GM21619 (cell line): Measurements from ENCODE around the gene CAPN10.
"Not testable (repeated sequence)": the region's sequence is repeated elsewhere in the genome, so short reads cannot be mapped to it uniquely, and the experiment has no call there.

Experiments
- ATAC-seq: cut with Tn5 transposase; IDR thresholded peaks from one replicate; pipeline ENCODE4 v1.9.1; 2021; ENCODE audit not compliant: unreplicated experiment

The CAPN10 gene

DNA sequence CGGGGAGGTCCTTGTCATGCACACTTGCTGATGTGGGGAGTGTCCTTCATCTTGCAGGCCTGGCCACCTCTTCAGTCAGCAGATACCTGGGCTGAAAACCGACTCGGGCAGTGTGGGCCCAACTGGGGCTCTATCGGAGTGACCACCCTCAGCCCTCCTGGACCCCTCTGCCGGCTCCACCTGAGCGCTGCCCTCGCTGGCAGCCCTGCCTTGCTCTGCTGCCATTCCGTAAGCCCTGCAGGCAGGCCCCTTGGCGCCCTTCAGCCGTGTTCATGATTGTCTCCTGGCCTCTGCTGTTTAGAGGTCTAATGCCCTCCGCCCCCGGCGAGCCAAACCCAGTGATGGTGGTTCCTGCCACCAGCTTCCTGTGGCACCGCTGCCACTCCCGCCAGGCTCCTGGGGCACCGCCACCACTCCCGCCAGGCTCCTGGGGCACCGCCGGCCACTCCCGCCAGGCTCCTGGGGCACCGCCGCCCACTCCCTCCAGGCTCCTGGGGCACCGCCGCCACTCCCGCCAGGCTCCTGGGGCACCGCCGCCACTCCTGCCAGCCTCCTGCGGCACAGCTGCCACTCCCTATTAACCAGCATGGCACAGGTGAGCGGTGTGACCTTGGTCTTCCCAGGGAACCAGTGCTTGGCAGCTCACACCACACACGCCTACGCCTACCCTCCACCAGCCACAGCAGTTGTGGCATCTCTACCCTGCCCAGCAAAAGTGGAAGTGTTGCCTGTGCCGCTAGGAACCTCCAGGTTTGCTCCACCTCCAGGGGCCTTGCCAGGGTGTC is 15.9 kb downstream of the CAPN10 start:
- ATAC-seq: no peak

DNA sequence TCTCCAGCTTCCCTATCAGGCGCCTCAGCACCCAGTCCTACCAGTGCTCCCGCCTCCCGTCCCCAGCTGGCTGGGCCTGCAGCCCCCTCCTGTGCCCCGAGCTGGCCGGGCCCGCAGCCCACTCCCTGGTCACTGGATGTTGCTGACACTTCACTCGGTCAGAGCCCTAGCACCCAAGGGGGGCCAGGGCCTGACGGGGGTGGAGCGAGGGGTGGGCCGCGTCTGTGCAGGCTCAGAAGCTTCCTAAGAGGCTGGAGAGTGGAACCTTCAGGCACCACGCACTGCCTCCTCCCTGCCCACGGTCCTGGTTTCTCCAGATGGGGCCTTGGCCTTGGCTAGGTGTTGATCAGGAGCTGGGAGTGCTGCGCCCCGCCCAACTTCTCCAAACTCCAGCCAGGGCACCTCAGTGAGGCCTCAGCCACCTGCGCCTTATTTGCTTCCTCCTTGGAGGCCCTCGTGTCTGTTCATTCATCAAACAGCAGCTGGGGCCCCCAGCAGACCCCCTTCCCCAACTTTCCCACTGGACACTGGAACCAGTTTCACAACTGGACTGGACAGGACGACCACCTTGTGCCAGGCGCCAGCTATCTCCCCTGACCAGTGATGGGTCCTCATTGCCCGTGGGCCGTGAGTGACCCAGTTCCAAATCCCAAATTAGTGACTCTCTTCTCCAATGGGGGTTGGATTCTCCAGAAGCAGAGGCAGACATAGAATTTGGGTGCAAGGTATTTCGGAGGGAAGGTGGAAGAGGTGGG is 16.7 kb downstream of the CAPN10 start:
- ATAC-seq: no peak

DNA sequence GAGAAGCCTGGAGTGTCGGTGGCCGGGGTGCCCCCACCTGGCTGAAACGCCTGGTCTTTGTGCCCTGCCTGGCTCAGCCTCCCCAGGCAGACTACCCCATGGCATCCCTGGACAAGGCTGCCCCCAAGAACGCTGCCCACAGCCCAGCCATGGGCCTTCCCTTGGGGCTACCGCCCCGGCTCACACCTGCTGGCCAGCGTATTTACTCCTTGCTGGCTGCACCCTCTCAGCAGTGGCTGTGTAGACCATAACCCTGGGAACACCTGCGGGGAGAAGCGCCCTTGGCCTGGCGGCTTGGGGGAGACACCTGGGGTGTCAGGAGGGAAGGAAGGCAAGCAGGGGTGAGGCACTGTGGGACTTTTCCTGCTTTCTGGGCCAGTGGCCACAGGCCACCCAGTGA is 17.3 kb downstream of the CAPN10 start:
- ATAC-seq: no peak

DNA sequence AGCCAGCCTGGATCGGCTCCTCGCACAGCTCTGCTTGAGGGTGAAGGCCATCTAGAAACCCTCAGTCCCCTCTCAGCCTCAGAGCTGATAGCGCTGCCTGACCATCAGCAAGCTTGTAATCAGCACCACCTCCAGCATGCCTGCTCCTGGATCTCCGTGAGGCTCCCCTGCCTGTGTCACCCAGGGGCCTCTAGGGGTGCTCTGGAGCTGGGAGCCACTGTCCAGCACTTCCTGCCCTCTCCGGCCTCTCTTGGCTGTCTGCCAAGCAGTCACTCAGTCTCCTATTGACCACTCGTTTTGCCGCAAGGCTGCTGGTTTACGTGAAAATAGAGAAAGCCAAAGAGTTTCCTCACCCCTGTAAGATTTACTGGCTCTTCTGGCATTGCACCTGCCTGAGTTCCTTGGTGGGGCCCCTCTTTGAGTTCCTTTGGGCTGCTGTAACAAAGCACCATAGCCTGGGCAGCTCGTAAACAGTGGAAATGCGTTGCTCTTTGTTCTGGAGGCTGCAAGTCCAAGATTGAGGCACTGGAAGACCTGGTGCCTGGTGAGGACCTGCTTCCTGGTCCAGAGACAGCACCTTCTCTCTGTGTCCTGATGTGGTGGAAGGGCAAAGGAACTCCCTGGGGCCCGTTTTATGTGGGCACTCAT is 17.9 kb downstream of the CAPN10 start:
- ATAC-seq: no peak

DNA sequence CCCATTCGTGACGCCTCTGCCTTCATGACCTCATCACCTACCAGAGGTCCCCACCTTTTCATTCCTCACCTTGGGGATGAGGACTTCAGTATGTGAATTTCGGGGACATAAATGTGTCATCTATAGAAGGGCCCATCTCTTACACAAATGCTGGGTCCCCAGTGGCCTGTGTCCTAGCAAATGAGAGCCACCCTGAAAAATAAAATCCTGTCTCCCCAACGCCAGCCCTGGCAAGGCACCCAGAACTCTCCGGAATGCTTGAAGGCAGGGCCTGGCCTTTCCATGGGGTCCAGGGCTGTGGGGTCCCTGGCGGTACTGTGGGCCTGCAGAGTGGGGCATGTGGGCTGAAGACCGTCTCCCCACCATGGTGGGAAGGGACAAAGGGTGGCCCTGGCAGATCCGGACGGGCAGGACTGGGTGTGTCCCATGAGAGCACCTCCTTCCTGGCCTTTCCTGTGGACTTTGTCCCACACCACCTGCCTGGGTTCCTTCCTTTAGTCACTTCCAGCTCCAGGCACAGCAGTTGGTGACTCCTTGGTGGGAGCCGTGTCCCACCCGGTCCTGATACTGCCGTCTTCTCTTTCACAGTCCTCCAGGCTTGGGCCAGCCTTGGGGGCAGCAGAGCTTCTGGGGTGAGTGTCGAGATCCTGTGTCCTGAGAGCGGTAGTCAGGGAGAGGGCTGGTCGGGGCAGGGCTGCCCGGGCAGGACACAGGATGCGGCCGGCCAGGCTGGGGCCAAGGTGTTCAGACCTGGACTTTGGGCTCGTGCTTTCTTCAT is 18.6 kb downstream of the CAPN10 start:
- no peak for ATAC-seq

DNA sequence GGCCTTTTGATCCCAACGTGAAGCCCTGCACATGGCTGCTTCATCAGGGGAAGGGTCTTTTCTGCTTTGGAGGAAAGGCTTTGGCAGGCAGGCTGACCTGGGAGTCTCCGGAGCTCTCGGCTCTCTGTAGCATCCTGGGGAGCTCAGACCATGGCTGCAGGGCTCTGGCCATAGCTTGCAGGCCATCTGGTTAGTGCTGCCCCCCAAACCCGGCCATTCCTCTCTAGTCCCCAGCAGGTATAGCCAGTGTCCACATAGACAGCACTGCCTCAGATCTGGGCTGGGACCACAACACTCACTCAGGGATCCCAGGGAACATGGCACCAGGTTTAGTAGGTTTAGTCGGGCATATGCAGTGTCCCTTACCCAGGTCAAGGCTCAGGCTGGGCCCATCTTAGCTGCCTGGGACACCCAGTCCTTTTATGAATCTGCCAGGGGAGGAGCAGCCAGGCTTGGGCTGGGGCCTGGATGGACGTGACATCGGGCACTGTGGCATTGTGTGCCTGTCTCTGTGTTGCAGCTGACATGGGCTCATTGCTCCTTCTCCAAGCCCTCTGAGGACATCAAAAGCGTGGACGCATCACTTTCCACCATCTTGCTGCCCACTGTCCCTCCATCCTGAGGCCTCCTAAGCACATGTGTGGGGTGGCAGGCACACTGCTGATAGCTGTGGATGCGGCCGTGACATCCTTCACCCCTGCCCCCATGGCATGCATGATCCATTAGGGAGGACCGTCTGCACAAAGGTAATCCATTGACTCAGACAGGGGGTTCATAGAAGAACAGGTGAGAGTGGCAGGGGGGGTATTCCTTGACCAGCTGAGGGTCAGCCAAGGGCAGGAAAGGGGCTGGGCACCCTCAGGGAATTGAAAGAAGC is 19.6 kb downstream of the CAPN10 start:
- no peak for ATAC-seq

DNA sequence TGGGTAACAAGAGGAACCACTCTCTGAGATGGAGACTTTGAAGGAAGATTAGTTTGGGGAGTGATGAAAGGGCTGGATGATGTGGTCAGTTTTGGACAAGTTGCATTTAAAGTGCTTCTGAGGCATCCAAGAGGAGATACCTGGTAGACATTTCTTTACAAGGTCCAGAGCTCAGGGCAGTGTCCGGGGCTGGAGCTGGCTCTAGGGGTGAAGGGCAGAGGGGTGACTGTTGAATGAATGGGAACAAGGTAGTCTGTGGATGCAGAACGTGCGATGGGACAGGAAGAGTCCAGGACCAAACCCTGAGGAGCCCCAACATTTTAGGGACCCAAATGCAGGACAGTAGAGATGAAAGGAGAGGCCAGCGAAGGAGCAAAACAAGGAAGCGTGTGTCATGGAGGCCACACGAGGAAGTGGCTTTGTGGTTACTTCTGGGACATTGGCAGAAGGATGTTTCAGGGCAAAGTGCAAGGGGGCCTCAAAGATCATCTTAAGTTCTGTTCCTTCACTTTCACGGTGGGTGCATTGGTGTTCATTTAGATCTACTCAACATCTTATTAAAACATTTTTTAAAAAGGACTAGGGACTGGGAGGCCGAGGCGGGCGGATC is 25.2 kb downstream of the CAPN10 start:
- ATAC-seq: no peak

DNA sequence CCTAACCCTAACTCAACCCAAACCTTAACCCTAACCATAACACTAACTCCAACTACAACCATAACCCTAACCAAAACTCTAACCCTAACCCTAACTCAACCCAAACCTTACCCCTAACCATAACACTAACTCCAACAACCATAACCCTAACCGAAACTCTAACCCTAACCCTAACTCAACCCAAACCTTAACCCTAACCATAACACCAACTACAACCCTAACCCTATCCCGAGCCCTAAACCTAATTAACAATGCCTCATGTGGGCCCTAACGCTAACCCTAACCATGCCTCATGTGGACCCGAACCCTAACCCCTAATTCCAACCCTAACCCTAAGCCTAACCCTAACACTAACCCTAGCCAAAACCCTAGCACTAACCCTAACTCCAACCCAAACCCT is 27.2 kb downstream of the CAPN10 start:
- no peak for ATAC-seq

DNA sequence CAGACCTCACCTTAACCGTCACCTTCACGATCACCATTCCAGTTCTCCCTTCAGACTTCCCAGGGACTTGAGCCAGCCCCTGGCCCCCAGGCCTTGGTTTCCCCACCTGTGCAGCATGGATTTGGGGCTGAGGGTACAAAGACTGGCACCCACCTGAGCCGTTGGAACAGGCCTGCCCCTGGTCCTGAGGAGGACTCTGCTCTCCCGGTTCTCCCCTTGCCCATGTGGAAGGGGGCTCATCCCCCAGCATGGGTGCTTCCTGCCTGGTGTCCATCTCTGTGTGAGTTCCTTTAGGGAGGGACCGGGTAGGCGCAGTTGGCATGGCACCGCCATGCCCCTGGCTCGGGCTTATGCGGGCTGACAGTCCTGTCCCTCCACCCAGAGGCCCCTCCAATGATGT is 27.9 kb downstream of the CAPN10 start:
- ATAC-seq: no peak

DNA sequence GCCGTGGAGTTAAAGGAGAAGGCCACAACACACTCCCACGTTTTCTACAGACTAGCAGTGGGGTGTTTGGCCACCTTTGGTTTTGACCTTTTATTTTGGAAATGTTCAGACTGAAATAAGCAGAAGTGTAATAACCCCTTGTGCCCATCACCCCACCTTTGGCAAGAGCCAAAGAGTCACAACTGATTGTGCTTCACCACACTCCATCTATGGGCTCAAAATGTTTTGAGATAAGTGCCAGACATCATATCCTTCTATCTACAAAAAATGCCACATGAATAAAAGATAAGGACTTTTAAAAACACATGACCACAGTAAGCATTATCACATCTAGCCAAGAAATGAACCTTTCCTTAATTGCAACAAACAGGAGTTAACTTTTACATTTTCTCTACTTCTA is 28.9 kb downstream of the CAPN10 start:
- ATAC-seq: no peak

DNA sequence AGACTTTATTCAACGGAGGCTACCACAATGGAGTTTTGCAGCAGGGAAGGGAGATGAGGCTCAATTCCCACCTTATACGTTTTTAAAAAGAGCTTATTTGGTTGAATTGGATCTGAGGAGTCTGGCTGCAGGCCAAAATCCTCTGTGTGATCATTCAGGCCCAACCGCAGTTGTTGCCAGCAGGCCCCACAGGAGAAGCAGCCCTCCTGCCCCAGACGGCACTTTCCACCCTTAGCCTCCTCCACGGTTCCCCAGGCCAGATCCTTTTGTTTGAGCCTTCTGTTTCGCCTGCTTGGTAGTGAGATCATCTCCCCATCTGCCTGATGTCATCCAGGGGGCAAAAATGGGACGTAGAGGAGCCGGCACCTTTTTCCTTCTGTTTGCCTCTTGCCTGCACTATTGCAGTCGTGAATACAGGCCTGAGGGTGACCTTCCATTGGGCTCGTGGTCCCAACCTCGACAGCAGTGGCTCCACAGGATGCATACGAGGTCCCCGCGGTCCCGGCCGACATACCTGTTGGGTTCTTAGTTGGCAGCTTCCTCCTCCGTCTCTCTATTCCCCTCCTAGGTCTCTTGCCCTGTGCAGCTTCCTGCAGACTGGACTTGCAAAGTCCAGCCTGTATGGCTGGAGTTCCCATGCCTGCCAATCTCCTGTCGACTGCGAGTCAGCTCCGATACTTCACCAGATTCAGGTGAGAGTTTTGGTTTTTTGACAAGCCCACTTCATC is 29.4 kb downstream of the CAPN10 start:
- no peak for ATAC-seq

DNA sequence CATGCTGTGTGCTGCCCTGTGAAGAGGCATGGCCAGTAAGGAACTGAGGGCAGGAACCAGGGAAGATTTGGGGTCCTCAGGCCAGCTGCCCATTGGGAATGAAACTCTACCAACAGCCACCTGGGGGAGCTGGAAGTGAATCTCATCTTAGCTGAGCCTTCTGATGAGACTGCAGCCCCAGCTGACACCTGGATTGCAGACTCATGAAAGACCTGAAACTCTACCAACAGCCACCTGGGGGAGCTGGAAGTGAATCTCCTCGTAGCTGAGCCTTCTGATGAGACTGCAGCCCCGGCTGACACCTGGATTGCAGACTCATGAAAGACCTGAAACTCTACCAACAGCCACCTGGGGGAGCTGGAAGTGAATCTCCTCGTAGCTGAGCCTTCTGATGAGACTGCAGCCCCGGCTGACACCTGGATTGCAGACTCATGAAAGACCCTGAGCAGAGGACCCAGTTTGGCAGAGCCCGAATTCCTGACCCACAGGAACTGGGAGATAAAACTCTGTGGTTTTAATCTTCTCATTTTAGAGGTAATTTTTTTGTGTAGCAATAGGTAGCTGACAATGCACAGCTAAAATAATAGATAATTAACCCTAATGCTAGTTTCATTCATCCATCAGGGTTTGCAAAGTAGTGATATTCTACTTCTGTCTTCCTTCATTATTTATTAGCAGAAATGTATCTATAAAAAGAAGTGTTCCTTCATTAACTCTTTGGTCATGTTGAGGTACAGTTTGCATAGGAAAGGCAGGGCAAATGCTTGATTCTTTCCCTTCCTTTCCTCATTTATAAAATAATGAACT is 30.5 kb downstream of the CAPN10 start:
- not testable (repeated sequence) for ATAC-seq

DNA sequence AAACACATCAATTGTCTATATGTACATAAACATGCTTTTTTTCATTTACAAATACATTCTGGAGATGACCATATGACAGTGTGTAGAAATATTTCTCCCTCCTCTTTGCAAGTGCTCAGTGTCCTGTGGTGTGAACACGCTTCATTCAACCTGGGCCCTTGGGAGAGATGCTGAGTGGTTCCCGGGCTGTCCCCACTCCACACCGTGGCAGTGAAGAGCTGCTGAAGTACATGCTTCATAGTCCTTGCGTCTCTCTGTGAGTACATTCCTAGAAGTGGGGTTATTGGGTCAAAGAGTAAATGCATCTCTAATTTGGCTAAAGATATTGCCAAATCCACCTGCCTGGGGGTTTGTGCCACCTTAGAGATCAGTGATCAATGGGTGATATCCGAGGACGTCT is 32.2 kb downstream of the CAPN10 start:
- no peak for ATAC-seq

DNA sequence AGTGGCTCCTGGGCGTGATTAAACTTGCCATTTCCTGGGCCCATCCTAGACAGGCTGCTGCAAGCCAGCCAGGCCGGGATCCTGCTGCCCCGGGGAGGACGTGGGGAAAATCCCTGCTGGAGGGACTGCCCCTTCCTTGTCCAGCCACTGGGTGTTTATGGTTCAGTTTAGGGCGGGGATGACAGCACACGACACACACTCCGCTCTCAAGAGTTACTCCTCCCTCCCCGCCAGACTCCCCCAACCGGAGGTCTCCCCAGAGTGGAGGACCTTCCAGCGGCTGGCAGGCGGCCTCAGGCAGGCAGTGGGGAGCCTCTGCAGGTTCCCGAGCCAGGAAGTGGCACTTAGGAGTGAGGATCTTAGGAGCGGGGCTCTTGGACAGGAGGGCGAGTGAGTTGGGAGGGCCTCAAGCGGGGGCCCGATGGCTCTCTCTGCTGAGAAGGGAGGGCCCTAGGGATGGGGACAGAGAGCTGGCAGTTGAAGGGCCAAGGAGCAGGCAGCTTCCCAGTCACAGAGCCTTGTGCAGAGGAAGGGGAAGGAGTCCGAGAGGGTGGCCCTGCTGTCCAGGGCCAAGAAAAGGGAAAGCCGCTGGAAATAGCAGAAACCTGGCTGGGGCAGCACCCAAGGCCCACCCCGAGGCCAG is 33.1 kb downstream of the CAPN10 start:
- no peak for ATAC-seq

DNA sequence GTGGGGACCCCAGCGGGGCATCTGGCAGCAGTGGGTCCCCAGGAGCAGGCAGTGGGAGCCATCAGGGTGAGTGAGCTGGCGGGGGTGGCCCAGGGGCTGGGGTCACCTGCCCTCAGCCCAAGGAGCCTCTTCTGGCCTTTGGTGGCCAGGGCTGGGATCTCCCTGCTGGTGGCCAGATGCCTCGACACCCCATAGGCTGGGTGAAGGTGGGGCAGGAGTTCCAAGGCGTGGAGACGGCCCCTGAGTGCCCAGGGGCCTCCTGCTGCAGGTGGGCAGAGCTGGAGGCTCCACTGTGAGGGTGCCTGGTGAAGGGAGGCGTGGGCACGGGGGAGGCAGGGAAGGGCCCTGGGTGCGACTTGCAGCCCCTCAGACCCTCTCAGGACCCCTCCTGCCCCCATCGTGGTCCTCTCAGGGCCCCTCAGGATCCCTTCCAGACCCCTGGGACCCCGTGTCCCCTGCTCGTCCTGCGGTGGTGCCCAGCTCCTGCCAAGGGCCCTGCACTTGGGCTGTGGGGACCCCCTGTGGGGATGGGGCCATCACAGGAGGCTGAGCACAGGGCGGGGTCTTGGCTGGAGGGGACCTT is 33.7 kb downstream of the CAPN10 start:
- ATAC-seq: no peak

DNA sequence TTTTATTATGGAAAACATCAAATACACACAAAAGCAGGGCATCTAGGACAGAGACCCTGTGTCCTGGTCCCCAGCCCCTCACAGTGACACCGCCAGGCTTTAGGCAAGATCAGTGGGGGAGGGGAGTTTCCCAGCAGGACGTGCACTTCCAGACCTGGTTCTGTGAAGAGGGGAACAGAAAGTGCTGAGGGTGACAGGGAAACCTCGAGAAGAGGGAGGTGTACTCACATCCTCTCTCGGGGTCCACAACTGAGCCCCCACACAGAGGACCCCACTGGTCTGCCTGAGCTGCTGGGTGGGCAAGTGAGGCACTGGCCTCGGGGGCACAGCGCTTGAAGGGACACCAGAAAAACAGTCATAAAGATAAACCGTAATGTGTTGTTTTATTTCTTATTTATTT is 34.3 kb downstream of the CAPN10 start:
- ATAC-seq: no peak

DNA sequence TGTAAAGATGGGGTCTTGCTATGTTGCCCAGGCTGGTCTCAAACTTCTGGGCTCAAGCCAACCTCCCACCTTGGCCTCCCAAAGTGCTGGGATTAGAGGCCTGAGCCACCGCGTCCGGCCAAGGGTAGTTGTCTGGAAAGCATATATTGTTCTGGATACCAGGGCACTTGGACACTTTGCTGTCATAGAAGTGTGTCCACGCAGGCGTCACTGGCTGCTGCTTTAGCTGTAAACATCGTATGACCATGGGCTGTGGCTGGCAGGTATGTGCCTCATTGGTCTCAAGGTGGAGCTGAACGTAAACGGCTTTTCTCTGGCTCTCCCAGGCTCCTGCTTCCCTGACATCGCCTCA is 35.5 kb downstream of the CAPN10 start:
- no peak for ATAC-seq
